Measurements from ENCODE around the gene CENPP. TPM values are rescaled to one million over a fixed set of nuclear protein-coding genes. Genes with fewer than 3 reads are reported as not detected.

CENPP gene
- total RNA-seq, 1 experiment from 2014 or later, result 15.6 TPM

- no peak overlapping the region for H3K27ac ChIP-seq (ENCODE audit: low read depth, low read length, poor library complexity, severe bottlenecking)
- POLR2A ChIA-PET (ENCODE audit: low non-redundant PET), result no interaction called here
- no peaks in the 10 kb centered on the region for H3K27me3 ChIP-seq (replicated peaks; ENCODE audit: insufficient read depth, low read depth, low read length, poor library complexity)
- peak; percentile 71 for DNase-seq (ENCODE audit: low spot score)
- TF ChIP-seq EZH2 (IDR thresholded peaks at IDR 0.05; ENCODE audit: borderline replicate concordance, low read depth, low read length, poor library complexity, severe bottlenecking), result no peak
- TF ChIP-seq, protein P1, sequence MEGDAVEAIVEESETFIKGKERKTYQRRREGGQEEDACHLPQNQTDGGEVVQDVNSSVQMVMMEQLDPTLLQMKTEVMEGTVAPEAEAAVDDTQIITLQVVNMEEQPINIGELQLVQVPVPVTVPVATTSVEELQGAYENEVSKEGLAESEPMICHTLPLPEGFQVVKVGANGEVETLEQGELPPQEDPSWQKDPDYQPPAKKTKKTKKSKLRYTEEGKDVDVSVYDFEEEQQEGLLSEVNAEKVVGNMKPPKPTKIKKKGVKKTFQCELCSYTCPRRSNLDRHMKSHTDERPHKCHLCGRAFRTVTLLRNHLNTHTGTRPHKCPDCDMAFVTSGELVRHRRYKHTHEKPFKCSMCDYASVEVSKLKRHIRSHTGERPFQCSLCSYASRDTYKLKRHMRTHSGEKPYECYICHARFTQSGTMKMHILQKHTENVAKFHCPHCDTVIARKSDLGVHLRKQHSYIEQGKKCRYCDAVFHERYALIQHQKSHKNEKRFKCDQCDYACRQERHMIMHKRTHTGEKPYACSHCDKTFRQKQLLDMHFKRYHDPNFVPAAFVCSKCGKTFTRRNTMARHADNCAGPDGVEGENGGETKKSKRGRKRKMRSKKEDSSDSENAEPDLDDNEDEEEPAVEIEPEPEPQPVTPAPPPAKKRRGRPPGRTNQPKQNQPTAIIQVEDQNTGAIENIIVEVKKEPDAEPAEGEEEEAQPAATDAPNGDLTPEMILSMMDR (conservative IDR thresholded peaks at IDR 0.05; ENCODE audit: low read depth, low read length), result no peak
- H3K4me1 ChIP-seq (ENCODE audit: insufficient read depth, low read length, poor library complexity, severe bottlenecking), result peaks cover 20% of the 10 kb centered on the region
- H3K9me3 ChIP-seq (ENCODE audit: low read depth, low read length, poor library complexity, severe bottlenecking), result no peaks in the 10 kb centered on the region
- H3K4me3 ChIP-seq (ENCODE audit: low read depth, low read length, poor library complexity, severe bottlenecking), result no peak overlapping the region
- BruUV-seq (replicated peaks), result no TSS peak
- intact Hi-C loops (cut with micrococcal nuclease; ENCODE audit: unreplicated experiment), result no loop called here
- no peaks in the 10 kb centered on the region for H3K36me3 ChIP-seq (ENCODE audit: insufficient read depth, low read length, poor library complexity, severe bottlenecking)
- CTCF ChIA-PET, result no interaction called here
These were observed 59.7 kb downstream of the CENPP start for GRCh38 chr9:92385477-92385876.

DNA sequence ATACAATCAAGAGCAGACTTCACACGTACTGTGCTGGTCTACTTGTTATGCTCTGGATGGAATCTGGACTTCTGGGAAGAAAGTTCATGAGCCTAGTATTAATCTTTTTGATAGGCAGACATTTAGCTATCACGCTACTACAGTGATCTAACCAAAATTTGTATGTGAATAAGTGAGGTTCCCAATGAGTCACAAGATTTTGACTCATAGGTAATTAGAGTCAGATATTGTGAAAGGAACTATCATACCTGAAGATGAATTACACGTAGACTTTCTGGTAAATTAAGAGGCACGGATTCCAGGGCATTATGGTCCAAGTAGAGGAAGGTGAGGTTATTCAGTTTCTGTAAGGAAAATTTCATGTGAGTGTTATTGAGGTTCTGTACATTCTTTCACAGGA lies 60.2 kb downstream of the CENPP start:
- H3K27ac ChIP-seq (ENCODE audit: low read depth, low read length, poor library complexity, severe bottlenecking), result no peak overlapping the region
- H3K36me3 ChIP-seq (ENCODE audit: insufficient read depth, low read length, poor library complexity, severe bottlenecking), result no peaks in the 10 kb centered on the region
- TF ChIP-seq EZH2 (IDR thresholded peaks at IDR 0.05; ENCODE audit: borderline replicate concordance, low read depth, low read length, poor library complexity, severe bottlenecking), result no peak
- TF ChIP-seq, protein P1 (conservative IDR thresholded peaks at IDR 0.05; ENCODE audit: low read depth, low read length), result no peak

DNA sequence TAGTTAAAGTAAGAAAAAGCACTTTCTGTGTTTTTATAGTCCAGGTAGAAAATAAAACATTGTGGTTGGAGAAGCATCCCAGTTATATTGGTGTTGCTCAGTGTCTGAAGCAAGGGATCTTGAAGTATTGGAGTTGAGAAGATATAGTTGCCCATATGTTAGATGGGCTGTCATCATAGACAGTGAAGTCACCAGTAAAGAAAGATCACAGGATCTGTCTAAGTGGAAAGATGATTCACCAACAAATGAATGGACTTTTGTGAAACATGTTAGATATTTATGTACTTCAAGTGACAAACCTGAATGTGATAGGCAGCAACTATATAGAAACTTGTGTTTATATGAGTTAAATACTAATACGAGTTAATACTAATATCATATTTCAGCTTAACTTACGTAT lies 66.9 kb downstream of the CENPP start:
- no TSS peak for BruUV-seq (replicated peaks)
- Histone ChIP-seq H3K36me3 (ENCODE audit: insufficient read depth, low read length, poor library complexity, severe bottlenecking) (no peaks in the 10 kb centered on the region), H3K4me3 (ENCODE audit: low read depth, low read length, poor library complexity, severe bottlenecking) (no peak overlapping the region), H3K27me3 (replicated peaks; ENCODE audit: insufficient read depth, low read depth, low read length, poor library complexity) (no peaks in the 10 kb centered on the region), H3K27ac (ENCODE audit: low read depth, low read length, poor library complexity, severe bottlenecking) (no peak overlapping the region), H3K9me3 (ENCODE audit: low read depth, low read length, poor library complexity, severe bottlenecking) (peaks cover under 1% of the 10 kb centered on the region), H3K4me1 (ENCODE audit: insufficient read depth, low read length, poor library complexity, severe bottlenecking) (no peaks in the 10 kb centered on the region)
- no peak for DNase-seq (ENCODE audit: low spot score)
- CTCF ChIA-PET, result no interaction called here
- POLR2A ChIA-PET (ENCODE audit: low non-redundant PET), result no interaction called here
- TF ChIP-seq EZH2 (IDR thresholded peaks at IDR 0.05; ENCODE audit: borderline replicate concordance, low read depth, low read length, poor library complexity, severe bottlenecking), result no peak
- TF ChIP-seq, protein P1 (conservative IDR thresholded peaks at IDR 0.05; ENCODE audit: low read depth, low read length), result no peak
- intact Hi-C loops (cut with micrococcal nuclease; ENCODE audit: unreplicated experiment), result no loop called here

More for the DNA sequence above, 60.2 kb downstream of the CENPP start:
- POLR2A ChIA-PET (ENCODE audit: low non-redundant PET), result no interaction called here
- Histone ChIP-seq H3K9me3 (ENCODE audit: low read depth, low read length, poor library complexity, severe bottlenecking) (no peaks in the 10 kb centered on the region), H3K4me1 (ENCODE audit: insufficient read depth, low read length, poor library complexity, severe bottlenecking) (peaks cover 18% of the 10 kb centered on the region), H3K27me3 (replicated peaks; ENCODE audit: insufficient read depth, low read depth, low read length, poor library complexity) (no peaks in the 10 kb centered on the region), H3K4me3 (ENCODE audit: low read depth, low read length, poor library complexity, severe bottlenecking) (no peak overlapping the region)
- no TSS peak for BruUV-seq (replicated peaks)
- CTCF ChIA-PET, result no interaction called here
- DNase-seq (ENCODE audit: low spot score), result no peak
- intact Hi-C loops (cut with micrococcal nuclease; ENCODE audit: unreplicated experiment), result no loop called here

Measured in A673 (cell line).